Stimulated activated CD4-positive, alpha-beta T cell treated with anti-CD3 and anti-CD28 coated beads, Interleukin-1b, Interleukin-23, amount 100 ng/mL, for 4 hours (primary cell): ENCODE measurements around the gene SCAMP1.

Experiments used
- DNase-seq, 2 donors: peaks; one replicate each; pipeline ENCODE4 v3.0.0-alpha.2; 2020; ENCODE audit warnings: low read depth in 2 of 2

The SCAMP1 gene

GRCh38 chr5:78513441-78513840 is 153.0 kb downstream of the SCAMP1 start:
- no peak for DNase-seq

DNA sequence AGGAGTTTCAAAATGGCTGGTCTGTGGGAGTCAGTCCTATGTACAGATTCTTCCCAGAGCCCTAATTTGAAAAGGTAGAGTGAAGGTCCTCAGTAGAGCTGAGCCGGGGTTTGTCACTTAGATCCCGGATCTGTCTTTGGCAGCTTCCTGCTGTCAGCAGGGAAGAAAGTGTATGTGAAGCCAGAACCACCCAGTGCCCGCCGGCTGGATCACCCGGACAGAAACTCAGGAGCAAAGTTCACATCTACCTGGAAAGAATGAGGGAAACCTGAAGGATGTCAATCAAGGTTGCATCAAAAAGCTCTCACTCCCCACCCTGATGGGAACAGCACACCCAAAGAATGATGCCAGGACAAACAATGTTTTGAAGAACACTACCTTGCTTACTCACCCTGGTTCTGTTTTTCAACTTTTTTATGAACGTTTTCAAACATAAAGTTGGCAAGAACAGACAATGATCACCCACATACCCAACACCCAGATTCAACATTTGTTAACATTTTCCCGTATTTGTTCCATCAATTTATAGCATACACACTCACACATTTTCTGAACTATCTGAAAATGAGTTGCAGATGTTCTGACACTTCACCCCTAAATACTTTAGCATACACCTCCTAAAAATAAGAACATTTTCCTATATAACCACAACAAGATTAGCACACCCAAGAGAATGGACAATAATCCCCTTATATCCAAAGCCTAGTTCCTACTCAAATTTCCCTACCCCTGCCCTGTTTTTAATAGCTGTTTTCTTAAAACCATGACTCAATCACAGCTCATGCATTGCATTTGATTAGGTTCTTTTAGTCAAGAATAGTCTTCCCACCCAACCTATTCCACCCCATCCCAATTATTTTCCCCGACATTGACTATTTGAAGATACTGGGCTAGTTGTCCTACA is 154.3 kb downstream of the SCAMP1 start:
- DNase-seq: no peak

- DNase-seq: no peak
These were observed 155.3 kb downstream of the SCAMP1 start for GRCh38 chr5:78515670-78516069.

- no peak for DNase-seq
These were observed 158.2 kb downstream of the SCAMP1 start for GRCh38 chr5:78518365-78519197.

- no peak for DNase-seq
These were observed 159.0 kb downstream of the SCAMP1 start for GRCh38 chr5:78519198-78519941.

GRCh38 chr5:78521455-78521854 is 161.0 kb downstream of the SCAMP1 start:
- no peak for DNase-seq

DNA sequence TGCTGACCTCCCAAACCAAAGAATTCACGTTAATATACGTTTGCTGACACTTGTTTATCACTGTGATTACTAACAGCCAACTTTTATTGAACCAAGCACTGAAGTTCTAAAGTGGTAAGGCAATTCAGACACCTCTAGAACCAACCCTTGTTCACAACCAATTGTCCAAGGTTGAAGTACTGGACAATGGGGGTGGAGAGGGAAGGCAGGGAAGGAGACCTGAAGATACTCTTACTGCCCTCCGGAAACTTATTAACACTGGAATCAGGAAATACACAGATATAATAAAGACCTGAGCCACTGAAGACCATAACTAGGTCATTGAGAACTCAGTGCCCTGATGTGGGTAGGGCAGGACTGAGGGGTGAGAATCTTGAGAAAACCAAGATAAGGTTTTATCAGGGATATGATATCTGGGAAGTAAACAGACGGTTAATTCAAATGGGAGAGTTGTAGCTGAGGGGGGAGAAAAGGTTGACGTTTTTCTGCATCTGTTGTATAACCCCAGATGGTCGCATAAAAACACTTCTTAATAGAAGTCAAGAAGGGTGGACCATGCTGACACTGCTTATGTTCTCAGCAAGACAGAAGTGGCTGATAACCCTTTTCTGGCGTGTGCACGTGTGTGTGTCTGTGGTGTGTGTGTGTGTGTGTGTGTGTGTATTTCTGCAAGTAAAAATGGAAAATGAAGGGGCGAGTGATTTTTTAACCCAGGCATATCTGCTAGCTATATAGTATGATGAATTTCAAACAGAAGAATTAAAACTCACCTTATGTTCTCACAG is 162.3 kb downstream of the SCAMP1 start:
- no peak for DNase-seq

- no peak for DNase-seq
These were observed 163.1 kb downstream of the SCAMP1 start for GRCh38 chr5:78523314-78524193.

- DNase-seq: no peak
These were observed 165.7 kb downstream of the SCAMP1 start for GRCh38 chr5:78526049-78526525.

- no peak for DNase-seq
These were observed 166.8 kb downstream of the SCAMP1 start for GRCh38 chr5:78527054-78527859.

DNA sequence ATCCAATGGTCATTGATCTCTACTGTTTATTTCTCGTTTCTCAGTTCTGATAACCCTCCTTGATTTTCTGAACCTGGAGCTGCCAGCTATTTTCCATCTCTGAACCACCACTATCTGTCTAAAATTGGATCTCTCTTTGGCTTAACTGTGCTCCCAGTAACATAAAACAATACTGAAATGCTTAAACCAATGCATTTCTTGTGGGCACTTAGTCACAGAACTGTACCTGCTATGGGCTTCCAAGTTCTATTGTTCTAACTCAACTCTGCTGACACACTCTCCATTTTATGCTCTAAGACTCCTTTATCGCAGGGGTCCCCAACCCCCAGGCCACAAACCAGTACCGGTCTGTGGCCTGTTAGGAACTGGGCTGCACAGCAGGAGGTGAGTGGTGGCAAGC is 167.5 kb downstream of the SCAMP1 start:
- DNase-seq: no peak
